Upper lobe of left lung (tissue), 6 donors: ENCODE measurements around the gene ZNF438. TPM values are rescaled to one million over a fixed set of nuclear protein-coding genes. Genes with fewer than 3 reads are reported as not detected.
A peak's percentile ranks its signal among the peaks of the same experiment; 100 is the strongest.

Experiments
- ATAC-seq, 2 donors: fragments of 200-7000 bp; cut with Tn5 transposase; one replicate each; pipeline ENCODE4 v1.9.1; 2022; ENCODE audit warnings: mild to moderate bottlenecking in 2 of 2, moderate library complexity in 2 of 2; ENCODE audit not compliant: low FRiP score in 2 of 2
- DNase-seq, 2 donors: peaks; one replicate each; pipeline ENCODE4 v3.0.0-alpha.2; 2019 to 2020
- H3K27ac ChIP-seq, 4 donors: fragments of 200-600 bp; sonication (generic); one replicate each; pipeline ENCODE4 v1.5.1; 2016 to 2019
- H3K27me3 ChIP-seq, 4 donors: fragments of 200-600 bp; sonication (generic); one replicate each; pipeline ENCODE4 v1.5.1; 2017 to 2019
- H3K36me3 ChIP-seq, 4 donors: fragments of 200-600 bp; sonication (generic); one replicate each; pipeline ENCODE4 v1.5.1; 2016 to 2019
- H3K4me1 ChIP-seq, 4 donors: fragments of 200-600 bp; sonication (generic); one replicate each; pipeline ENCODE4 v1.5.1; 2018 to 2019
- H3K4me3 ChIP-seq, 4 donors: fragments of 200-600 bp; sonication (generic); one replicate each; pipeline ENCODE4 v1.5.1; 2017 to 2019; ENCODE audit warnings: mild to moderate bottlenecking in 2 of 4, moderate library complexity in 1 of 4
- H3K9me3 ChIP-seq, 4 donors: fragments of 200-600 bp; sonication (generic); one replicate each; pipeline ENCODE4 v1.5.1; 2018 to 2019
- CTCF ChIP-seq, 6 experiments: fragments of 450-650 bp in 4 of 6; fragments of 200-600 bp in 2 of 6; sonication (generic) in 2 of 6; IDR thresholded peaks; one replicate each; pipeline ENCODE4 v1.5.1; 2016 to 2019; ENCODE audit warnings: antibody characterized with exemption in 6 of 6
- EP300 ChIP-seq, 4 donors: sonication (generic); formaldehyde crosslinking; IDR thresholded peaks; one replicate each; pipeline ENCODE4 v1.5.1; 2017; ENCODE audit warnings: antibody characterized with exemption in 4 of 4, control low read depth in 2 of 4
- POLR2A ChIP-seq, 4 donors: fragments of 450-650 bp; IDR thresholded peaks; one replicate each; pipeline ENCODE4 v1.5.1; 2016 to 2017; ENCODE audit warnings: antibody characterized with exemption in 4 of 4, mild to moderate bottlenecking in 2 of 4
- POLR2AphosphoS5 ChIP-seq, 2 donors: sonication (generic); formaldehyde crosslinking; IDR thresholded peaks; one replicate each; pipeline ENCODE4 v1.5.1; 2017; ENCODE audit warnings: antibody characterized with exemption in 2 of 2
- WGBS, 2 donors: methylation state at CpG; one replicate each; pipeline ENCODE4 v1.1.5; 2017 to 2018; 5-methylcytosine and 5-hydroxymethylcytosine counted together
- total RNA-seq, 6 donors: library from RNA; depleted of rRNA in 4 of 6; stranded (reverse); fragments of >200 nt in 4 of 6; gene quantifications; one replicate each; pipeline versions ENCODE4 v1.1.0 to v1.2.1, GENCODE V29; 2016 to 2021
- donor health status: DM: no; HTN: no; CAD: no; lungs with moderate emphysema.
- donor health status: DM: no; HTN: yes; CAD: no; lungs with severe emphysema.

Gene ZNF438
- total RNA-seq, 6 donors from 2014 or later: 10.5 to 25.1 (median 13.7) TPM

DNA sequence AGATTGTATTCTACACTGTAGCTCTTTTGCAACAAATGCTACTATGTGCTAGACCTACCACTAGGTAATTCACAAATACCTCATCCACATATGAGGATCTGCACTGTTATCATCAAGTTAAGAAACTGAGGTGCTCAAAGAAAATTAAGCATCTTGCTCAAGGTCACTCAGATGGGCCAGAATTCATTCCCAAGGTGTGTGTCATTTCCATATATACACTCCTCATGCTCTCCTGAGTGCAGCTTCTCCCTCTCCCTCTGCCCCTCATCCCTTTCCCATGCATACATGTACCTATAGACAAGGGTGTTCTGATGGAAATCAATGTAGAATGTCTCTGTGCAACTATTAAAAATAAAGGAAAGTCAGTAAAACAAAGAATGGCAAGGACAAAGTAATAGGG lies 146.2 kb downstream of the ZNF438 start:
- H3K27me3 ChIP-seq: no peaks in the 10 kb centered on the region
- H3K27ac ChIP-seq: no peak overlapping the region
- H3K4me3 ChIP-seq: no peak overlapping the region
- no peak for TF ChIP-seq POLR2AphosphoS5 (IDR thresholded peaks at IDR 0.05)
- no peak for TF ChIP-seq CTCF (IDR thresholded peaks at IDR 0.05)
- no peak for TF ChIP-seq EP300 (IDR thresholded peaks at IDR 0.05)
- no peak for TF ChIP-seq POLR2A (IDR thresholded peaks at IDR 0.05)
- H3K9me3 ChIP-seq: no peaks in the 10 kb centered on the region
- H3K36me3 ChIP-seq: no peaks in the 10 kb centered on the region
- no peak for ATAC-seq
- no peak for DNase-seq
- H3K4me1 ChIP-seq: peaks cover 0 to 4% (median 0%) of the 10 kb centered on the region in 4 donors

GRCh38 chr10:30883751-30884150 lies 147.9 kb downstream of the ZNF438 start:
- ATAC-seq: peak in 1 of 2 donors; percentile 53
- H3K4me1 ChIP-seq: peaks cover 0 to 4% (median 0%) of the 10 kb centered on the region in 4 donors
- H3K36me3 ChIP-seq: no peaks in the 10 kb centered on the region
- no peaks in the 10 kb centered on the region for H3K9me3 ChIP-seq
- 71 to 81% methylated on average over 4 of the region's 4 CpGs for WGBS, 2 donors
- no peak for DNase-seq
- TF ChIP-seq EP300 (IDR thresholded peaks at IDR 0.05): no peak
- no peak for TF ChIP-seq POLR2A (IDR thresholded peaks at IDR 0.05)
- no peak for TF ChIP-seq POLR2AphosphoS5 (IDR thresholded peaks at IDR 0.05)
- no peak for TF ChIP-seq CTCF (IDR thresholded peaks at IDR 0.05)
- no peaks in the 10 kb centered on the region for H3K27me3 ChIP-seq
- no peak overlapping the region for H3K4me3 ChIP-seq
- no peak overlapping the region for H3K27ac ChIP-seq

DNA sequence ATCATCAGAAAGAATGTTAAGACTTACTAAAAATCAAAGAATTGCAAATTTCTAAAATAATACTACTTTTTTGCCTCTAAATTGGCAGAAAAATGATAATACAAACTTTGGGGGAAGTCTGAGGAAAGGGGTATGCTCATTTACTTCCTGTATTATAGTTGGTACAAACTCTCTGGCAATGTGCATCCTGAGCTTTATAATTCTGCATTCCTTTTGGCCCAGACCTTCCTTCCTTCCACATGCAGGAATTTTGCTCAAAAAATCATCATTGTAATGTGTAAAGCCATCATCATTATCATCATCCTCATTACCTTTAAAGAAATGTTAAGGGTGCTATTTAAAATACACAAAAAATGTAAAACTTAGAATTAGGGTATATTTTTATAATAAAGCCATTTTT lies 148.5 kb downstream of the ZNF438 start:
- no peak for DNase-seq
- TF ChIP-seq POLR2A (IDR thresholded peaks at IDR 0.05) (no peak), EP300 (IDR thresholded peaks at IDR 0.05) (no peak), CTCF (IDR thresholded peaks at IDR 0.05) (no peak), POLR2AphosphoS5 (IDR thresholded peaks at IDR 0.05) (no peak)

DNA sequence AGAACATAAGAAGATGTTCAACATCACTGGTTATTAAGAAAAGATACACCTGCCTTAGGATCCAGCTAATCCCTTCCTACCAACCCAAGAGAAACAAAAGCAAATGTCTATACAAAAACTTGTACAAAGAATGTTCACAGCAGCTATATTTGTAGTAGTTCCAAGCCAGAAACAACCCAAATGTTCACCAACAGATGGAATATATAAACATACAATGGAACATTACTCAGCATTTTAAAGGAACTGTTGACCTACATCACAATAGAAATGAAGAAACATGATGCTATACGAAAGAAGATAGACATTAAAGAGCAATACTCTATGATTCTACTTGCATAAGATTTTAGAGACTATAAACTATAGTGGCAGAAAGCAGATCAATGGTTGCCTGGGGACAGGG lies 149.4 kb downstream of the ZNF438 start:
- Histone ChIP-seq H3K4me3 (no peak overlapping the region), H3K9me3 (no peaks in the 10 kb centered on the region), H3K36me3 (no peaks in the 10 kb centered on the region), H3K4me1 (peaks cover 0 to 4% (median 0%) of the 10 kb centered on the region in 4 donors), H3K27ac (no peak overlapping the region), H3K27me3 (no peaks in the 10 kb centered on the region)
- DNase-seq: no peak
- TF ChIP-seq POLR2A (IDR thresholded peaks at IDR 0.05): no peak
- TF ChIP-seq CTCF (IDR thresholded peaks at IDR 0.05): no peak
- no peak for TF ChIP-seq POLR2AphosphoS5 (IDR thresholded peaks at IDR 0.05)
- TF ChIP-seq EP300 (IDR thresholded peaks at IDR 0.05): no peak
- ATAC-seq: no peak
- WGBS, 2 donors: 0 to 42% methylated on average over 1 of the region's 1 CpG

More for the DNA sequence above, 148.5 kb downstream of the ZNF438 start:
- H3K36me3 ChIP-seq: no peaks in the 10 kb centered on the region
- no peaks in the 10 kb centered on the region for H3K9me3 ChIP-seq
- no peak overlapping the region for H3K27ac ChIP-seq
- ATAC-seq: no peak
- no peak overlapping the region for H3K4me3 ChIP-seq
- H3K4me1 ChIP-seq: peaks cover 0 to 4% (median 0%) of the 10 kb centered on the region in 4 donors
- H3K27me3 ChIP-seq: no peaks in the 10 kb centered on the region

DNA sequence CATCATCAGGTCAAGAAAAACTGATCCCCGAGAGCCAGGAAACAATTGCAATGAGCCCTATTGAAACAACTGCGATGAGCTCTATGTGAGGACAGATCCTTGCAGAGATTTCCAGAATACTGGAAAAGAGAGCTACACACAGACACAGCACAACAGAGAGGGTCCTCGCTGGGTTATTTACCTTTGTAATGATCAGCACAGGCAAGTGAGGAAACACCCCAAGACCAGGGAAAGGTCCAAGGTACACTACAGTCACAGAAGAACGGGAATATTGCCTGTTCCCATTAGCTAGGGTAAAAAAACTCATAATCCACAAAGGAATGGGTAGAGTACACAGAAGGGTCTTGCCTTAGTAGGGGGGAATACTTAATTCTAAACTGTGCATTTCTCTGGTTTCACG lies 152.7 kb downstream of the ZNF438 start:
- peaks cover 0 to 4% (median 2%) of the 10 kb centered on the region in 4 donors for H3K36me3 ChIP-seq
- ATAC-seq: no peak

More for the DNA sequence above, 152.7 kb downstream of the ZNF438 start:
- H3K4me3 ChIP-seq: no peak overlapping the region
- DNase-seq: no peak
- no peaks in the 10 kb centered on the region for H3K4me1 ChIP-seq
- no peak overlapping the region for H3K27ac ChIP-seq
- H3K27me3 ChIP-seq: no peaks in the 10 kb centered on the region
- WGBS, 2 donors: 90 to 93% methylated on average over 5 of the region's 5 CpGs
- no peak for TF ChIP-seq EP300 (IDR thresholded peaks at IDR 0.05)
- TF ChIP-seq POLR2A (IDR thresholded peaks at IDR 0.05): no peak
- no peak for TF ChIP-seq POLR2AphosphoS5 (IDR thresholded peaks at IDR 0.05)
- TF ChIP-seq CTCF (IDR thresholded peaks at IDR 0.05): no peak
- no peaks in the 10 kb centered on the region for H3K9me3 ChIP-seq
